GM21723 (cell line): Measurements from ENCODE around the gene GNAL.
A peak's percentile ranks its signal among the peaks of the same experiment; 100 is the strongest.
"Not testable (repeated sequence)": the region's sequence is repeated elsewhere in the genome, so short reads cannot be mapped to it uniquely, and the experiment has no call there.

Experiments
- ATAC-seq: cut with Tn5 transposase; IDR thresholded peaks from one replicate; pipeline ENCODE4 v1.9.1; 2021; ENCODE audit warnings: mild to moderate bottlenecking, moderate library complexity; ENCODE audit not compliant: unreplicated experiment

GNAL gene

DNA sequence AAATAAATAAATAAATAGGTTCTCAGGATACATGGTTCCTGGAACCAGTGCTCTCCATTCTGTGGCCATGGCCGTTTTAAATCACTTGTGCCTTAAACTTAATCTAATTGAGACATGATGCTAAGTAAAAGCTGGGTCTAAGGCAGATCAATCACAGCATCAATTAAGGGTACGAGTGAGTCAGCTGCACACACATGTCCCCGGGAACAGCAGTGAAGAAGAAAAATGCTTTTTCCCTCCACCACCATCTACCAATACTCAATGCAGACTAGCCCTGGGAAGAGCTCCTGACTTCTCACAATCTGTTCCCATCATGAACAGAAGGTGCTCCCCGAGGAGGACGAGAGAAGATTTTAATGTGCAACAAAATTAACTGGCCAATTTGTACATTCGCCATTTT is 155.4 kb downstream of the GNAL start:
- no peak for ATAC-seq

DNA sequence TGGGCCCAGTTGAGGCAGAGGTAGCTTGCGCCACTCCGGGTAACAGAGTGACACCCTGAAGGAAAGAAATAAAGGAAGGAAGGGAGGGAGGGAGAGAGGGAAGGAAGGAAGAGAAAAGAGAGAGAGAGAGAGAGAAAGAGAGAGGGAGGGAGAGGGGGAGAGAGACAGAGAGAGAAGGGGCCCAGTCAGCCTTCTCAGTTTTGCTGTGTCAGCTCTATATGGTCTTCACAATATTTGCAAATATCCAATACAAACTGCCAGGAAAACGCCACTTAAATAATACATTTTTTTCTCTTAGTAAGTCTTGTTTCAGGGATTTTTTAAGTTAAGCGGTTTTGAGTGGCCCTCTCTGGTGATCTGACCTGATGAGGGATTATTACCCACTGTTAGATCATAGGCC is 156.6 kb downstream of the GNAL start:
- ATAC-seq: no peak

DNA sequence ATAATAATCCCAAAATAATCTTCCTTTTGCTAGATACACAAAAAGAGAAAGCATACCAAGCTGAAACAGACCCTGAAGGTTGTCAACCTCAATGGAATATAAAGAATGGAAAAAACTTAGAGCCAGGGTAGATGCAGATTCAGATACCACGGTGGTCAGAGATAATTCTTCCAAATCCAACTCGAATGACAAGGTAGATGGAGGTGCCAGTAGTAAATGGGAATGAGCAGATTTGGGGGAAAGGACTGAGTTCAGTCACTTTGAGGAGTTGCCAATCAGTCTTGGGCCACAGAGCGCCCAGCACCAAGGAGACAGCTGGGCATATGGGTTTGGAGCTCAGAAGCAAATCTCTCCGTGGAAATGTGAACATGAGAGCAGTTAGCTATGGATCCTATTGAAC is 158.7 kb downstream of the GNAL start:
- ATAC-seq: no peak

DNA sequence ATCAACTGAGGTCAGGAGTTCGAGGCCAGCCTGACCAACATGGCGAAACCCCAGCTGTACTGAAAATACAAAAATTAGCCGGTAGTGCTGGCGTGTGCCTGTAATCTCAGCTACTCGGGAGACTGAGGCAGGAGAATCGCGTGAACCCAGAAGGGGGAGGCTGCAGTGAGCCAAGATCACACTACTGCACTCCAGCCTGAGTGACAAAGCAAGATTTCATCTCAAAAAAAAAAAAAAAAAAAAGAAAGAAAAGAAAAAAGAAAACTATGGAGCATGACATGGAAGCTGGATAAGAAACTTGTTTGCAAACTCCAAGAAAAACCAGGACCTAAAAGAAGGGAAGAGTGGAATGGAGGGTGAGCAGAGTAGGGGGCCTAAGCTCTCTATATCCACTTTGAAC is 160.2 kb downstream of the GNAL start:
- no peak for ATAC-seq

DNA sequence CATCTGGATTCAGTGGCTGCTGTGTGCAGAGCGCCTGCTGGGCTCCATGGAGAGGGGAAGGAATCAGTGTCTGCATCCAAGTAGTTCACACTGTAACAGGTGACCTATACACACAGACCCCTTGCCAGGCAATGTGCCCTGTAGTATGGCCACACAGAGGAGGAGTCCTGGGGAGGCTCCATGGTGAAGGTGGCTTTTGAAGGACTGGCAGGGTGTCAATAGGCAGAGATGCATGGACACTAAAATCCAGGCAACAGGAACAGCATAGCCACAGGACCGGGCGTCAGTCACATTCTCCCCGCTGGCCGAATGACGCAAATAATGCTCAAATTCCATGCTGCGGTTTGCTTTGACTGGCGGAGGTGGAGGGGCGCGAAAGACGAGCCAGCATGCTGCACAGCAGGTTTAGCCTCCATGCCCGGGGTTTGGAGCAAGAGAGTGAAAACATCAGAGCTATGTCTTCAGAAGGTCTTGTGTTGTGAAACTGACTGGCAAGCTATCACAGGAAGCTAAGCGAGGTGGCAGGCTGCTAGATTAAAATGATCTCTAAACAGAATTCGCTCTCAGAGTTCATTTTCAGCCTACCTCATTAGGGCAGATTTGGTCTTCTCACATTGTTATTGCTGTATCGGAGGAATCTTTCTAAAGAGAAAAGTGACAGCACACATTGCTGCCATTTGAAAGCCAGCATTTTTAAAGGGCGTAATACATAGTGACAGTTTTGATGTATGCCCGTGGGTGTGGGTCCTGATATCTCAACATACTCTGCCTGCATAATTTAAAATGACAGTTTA is 161.0 kb downstream of the GNAL start:
- no peak for ATAC-seq

DNA sequence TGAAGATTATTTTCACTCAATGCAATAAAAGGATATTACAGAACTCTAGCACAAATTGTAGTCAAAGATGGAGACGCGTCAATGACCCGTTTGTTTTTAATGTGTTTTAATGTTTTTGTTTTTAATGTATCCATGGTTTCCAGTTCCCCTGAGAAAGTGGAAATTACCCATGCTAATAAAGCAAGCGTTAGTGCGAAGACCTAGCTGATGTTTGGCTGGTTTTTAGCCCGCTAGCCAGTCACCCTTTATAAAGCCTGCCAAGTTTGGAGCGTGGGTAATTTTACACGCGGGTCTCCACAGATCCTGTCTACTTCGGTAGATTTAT is 161.7 kb downstream of the GNAL start:
- ATAC-seq: peak; percentile 34

DNA sequence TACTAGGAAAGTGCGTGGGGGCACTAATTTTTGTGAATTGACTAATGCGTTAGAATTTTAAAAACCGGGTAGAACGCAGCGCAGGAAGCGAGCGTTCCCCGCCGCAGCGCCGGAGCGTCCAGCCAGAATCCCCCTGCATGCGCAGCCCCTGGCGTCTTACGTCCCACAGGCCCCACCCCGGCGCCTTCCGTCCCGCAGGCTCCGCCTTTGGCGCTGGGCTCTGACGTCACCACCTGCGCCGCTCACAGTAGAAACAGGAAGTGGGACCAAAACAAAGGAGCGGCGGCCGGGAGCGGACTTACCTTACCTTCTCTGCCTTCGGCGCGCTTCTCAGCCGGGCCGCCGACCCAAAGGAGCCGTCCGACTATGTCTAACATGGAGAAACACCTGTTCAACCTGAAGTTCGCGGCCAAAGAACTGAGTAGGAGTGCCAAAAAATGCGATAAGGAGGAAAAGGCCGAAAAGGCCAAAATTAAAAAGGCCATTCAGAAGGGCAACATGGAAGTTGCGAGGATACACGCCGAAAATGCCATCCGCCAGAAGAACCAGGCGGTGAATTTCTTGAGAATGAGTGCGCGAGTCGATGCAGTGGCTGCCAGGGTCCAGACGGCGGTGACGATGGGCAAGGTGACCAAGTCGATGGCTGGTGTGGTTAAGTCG is 162.2 kb downstream of the GNAL start, which contains the start of gene CHMP1B:
Gene CHMP1B (plus strand): TSS at position 268 of the 660 bp plus-strand sequence. CDS start 99 bp downstream, at position 367.
- ATAC-seq: peak; percentile 91

DNA sequence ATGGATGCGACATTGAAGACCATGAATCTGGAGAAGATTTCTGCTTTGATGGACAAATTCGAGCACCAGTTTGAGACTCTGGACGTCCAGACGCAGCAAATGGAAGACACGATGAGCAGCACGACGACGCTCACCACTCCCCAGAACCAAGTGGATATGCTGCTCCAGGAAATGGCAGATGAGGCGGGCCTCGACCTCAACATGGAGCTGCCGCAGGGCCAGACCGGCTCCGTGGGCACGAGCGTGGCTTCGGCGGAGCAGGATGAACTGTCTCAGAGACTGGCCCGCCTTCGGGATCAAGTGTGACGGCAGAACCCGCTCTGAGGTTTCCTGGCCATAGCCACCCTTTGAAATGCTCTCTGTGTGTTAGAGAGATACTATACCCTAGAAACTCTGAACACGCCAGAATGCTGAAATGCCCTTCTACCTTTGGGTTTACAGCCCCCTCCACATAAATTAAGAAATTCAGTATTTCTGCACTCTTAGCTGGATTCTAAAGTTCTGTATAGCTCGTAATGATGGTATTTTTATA is 162.8 kb downstream of the GNAL start:
- ATAC-seq: peak; percentile 38

DNA sequence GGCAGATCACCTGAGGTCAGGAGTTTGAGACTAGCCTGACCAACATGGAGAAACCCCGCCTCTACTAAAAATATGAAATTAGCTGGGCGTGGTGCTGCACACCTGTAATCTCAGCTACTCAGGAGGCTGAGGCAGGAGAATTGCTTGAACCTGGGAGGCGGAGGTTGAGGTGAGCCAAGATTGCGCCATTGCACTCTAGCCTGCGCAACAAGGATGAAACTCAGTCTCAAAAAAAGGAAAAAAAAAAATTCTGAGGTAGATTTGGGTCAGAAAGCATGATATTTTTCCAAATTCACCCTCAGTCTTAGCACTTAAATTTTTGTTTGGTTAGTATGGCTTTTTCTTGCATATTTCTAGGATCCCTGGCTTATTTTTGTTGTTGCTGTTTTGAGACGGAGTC is 165.5 kb downstream of the GNAL start:
- ATAC-seq: not testable (repeated sequence)

DNA sequence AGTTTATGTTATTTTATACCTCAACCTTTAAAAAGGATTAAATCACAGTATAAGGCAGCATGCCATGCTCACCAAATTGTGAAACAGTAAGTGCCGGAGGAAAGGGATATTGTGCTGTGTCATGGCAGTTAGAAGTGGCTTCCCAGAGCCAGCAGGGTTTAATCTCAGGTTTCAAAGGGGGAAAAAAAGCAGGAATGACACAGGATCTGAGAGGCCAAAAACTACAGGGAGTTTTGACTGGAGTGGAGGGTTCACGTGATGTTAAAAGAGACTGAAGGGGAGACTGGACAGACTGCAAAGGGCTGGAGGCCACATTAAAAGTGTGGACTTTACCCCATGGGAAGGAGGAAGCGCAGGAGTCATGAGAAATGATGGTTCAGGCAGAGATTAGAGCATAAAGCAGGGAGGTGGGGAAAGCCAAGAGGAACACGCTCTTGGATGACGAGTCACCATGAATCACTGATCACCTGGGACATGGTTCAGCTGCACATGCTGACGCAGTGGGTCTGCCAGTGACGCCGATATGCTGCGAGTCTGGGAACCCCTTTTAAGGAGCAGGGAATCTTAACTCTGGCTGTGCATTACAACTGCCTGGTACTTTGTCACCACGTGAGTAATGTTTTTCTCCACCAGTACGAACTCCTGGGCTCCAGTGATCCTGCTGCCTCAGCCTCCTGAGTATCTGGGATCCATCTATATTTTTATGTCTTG is 168.3 kb downstream of the GNAL start:
- ATAC-seq: no peak

DNA sequence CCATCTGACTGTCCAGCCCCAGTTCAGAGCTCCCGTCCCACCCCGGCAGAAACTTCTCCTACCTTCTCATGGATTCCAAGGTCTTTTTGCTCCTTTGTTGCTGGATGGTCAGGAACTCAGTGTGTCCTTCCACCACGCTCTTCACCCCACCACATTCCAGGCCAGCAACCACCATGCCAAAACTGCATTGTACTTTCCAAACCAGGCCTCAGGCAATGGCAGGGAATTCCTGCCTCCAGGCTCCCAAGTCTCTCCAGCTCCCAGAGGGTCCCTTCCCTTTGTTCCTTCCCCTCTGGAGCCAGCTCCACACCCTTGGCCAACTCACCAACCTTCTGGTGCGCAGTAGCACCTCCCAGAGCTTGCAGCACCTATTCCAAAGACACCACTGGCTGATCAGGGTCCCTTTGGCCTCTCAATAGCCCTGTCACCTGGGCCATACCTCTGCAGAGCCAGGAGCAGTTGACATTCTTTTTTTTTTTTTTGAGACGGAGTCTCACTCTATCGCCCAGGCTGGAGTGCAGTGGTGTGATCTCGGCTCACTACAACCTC is 170.3 kb downstream of the GNAL start:
- ATAC-seq: no peak

DNA sequence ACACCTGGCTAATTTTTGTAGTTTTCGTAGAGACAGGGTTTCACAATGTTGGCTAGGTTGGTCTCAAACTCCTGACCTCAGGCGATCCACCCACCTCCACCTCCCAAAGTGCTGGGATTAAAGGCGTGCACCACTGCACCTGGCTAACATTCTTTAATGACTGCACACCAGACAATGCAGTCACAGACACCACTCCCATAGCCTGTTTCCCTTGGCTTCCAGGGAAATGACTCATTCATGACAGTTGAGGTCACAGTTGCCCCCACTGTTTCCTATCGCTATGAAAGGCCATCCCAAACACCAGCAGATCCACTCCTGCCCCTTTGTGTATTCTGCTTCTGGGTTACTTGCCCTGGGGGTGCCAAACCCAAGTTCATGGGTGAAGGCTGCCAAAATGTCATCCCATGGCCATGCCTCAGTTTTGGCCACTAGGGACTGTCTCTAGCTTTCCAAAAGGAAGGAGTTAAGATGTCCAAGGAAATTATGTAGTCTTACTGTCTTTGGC is 170.9 kb downstream of the GNAL start:
- no peak for ATAC-seq

DNA sequence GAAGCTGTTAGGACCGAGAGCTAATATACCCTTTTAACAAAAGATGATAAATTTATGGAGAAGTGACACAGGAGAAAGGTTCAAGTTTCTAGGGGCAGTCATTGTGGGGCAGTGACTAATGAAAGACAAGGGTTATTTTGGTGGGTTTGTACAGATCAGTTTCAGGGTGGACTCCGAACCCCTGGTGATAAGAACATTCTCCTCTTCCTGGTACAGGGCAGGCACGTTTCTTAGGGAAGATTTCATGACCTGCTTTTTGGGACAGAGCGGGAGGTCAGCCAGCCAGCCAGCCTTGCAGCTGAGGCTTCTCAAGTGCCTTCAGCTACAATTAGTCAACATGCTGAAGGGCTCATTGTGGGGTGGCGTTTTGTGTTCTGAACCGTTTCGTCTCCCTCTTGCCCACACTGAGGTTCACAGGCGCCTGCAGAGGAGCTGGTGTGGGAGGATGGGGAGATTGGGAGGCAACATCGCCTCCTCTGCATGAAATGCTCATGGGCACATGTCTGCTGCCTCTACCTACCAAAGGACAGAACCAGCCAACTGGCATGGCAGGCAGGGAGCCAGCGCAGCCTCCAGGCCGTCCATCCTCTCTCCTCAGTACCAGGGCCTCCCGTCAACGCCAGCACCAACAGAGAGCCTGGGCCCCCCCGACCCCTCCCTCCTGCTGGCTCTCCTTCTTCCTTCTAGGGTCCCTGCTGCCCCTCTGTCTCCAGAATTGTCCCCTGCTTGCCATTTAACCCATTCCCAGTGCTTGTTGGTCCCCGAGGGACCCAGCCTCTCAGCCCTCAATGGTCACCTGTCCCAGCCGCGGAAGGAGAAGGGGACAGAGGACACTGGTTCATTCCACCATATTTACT is 171.8 kb downstream of the GNAL start:
- no peak for ATAC-seq

DNA sequence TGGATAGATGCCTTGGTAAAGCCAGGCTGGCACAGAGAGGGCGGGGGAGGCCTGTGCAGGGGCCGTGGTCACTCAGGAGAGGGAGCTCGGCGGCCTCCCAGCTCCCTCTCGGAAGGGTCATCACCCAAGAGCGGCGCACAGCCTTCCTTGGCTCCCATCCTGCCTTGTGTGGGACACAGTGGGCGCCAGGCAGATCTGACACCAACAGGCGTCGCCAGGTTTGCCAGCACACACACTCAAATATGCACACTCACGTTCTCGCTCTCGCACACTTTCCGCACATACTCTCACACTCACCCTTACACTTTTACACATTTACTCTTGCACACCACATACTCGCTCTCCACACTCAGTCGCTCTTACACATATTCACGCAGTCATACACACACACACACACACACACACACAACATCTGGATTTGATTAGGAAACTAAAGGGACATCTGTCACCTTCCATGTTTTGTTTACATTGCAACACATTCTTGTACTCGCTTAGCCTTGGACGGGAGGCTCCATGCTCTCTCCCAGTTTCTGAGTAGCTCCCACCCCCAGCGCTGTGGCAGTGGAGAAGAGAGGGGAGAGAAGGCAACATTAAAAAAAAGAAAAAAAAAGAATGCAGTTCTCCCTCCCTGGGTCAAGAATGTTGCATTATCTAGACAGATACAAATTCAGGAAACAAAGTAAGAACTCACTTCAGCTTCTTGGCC is 172.7 kb downstream of the GNAL start:
- no peak for ATAC-seq

DNA sequence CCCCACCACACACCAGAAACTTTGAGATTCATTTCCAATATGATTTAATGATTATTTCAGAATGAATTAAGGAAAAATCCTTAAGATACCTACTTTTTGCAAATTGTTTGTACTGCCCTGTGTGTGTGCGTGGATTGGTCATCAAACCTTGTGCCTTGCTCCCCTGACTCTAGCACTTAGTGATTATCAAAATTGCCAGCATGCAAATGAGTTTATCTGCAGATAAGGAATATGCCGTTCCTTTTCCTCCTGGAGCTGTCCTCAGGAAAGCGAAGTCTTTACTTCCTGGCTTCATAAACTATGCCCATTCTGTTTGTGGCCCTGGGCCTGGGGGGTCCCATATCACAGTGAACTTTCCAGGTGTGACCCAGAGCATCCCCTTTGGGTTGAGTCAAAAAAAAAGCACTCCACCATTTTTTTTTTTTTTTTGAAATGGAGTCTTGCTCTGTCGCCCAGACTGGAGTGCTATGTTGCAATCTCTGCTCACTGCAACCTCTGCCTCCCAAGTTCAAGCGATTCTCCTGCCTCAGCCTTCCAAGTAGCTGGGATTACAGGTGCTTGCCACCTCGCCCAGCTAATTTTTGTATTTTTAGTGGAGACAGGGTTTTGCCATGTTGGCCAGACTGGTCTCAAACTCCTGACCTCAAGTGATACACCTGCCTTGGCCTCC is 173.5 kb downstream of the GNAL start:
- no peak for ATAC-seq

DNA sequence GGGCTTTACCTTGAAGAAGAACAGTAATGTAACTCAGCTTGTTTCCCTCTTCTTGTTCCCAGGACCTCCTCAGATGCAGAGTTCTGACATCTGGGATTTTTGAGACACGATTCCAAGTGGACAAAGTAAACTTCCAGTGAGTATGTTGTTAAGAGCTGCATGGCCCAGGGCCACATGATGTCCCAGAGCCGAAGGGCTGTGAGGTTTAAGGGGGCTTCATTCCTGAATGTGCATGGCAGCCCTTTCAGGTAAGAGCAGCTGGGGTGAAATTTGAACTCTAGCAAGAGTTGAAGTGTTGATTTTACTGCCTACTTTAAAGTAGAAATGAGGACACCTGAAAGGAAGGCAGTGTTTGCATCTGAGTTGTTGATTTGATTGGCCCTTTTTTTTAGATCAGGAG is 175.4 kb downstream of the GNAL start:
- no peak for ATAC-seq

DNA sequence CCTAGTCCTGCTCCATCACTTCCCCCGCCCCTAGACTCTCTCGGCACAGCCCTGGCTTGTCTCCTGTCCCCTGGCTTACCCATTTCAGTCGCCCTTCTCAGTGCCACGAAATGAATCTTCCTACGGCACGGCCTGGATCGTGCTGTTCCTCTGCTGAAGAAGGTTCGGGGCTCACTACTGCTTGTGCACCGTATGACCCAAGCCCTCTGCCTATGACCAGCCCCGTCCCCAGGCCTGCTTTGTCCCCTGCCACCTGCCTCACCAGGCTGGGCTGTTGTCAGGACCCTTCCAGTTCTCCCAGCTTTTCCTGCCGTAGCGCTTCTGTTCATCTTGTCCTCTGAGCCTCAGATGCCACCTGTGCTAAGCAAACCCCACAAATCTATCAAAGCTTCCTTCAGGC is 176.0 kb downstream of the GNAL start:
- ATAC-seq: no peak

DNA sequence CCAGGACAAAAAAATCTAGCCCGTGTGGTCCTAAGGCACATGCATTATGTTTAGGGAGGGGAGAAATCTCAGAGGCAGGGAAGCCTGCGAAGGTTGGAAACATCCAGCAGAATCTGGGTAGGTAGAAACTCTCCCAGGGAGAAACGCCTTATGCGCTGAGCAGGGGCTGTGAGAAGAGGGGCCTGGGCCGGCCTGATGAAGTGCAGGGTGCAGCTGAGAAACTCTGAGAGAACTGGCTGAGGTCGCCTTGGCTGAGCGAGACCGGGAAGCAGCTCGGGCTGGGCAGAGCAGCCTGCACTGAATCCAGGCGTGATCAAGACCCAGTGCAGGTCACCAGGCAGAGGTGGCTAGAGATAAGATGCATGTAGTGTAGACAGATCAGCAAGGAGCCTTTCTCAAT is 177.3 kb downstream of the GNAL start:
- ATAC-seq: no peak

DNA sequence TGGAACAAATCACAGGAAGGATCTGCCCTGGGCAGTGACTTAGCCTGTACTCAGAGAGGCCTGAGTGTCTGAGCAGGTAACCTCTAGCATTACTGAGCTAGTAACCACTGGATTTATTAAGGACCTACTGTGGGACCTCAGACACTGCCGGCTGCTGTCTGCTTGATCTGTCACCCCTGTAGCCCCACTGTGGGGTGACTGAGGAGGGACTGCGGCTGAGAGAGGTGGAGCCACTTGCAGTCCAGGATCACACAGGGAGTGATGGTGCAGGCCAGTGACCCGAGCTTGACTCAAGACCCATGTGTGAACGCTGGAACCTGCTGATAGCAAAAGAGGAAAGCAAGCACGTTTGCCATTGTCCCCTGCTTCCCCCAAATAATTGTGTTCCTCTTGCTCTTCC is 177.7 kb downstream of the GNAL start:
- ATAC-seq: no peak
